Muscle layer of duodenum (tissue), 2 donors: Measurements from ENCODE around the gene RALGPS1.

ENCODE experiments used
- H3K27ac ChIP-seq: one replicate; pipeline ENCODE4 v1.7.0; 2013; ENCODE audit warnings: mild to moderate bottlenecking, low read length
- H3K27me3 ChIP-seq: one replicate; pipeline ENCODE4 v1.7.0; 2013; ENCODE audit warnings: low read depth, mild to moderate bottlenecking, control low read depth, low read length
- H3K36me3 ChIP-seq, 2 donors: one replicate each; pipeline ENCODE4 v1.7.0; 2013; ENCODE audit warnings: low read length in 2 of 2, control low read depth in 1 of 2, mild to moderate bottlenecking in 1 of 2; ENCODE audit not compliant: insufficient read depth in 2 of 2, control insufficient read depth in 1 of 2
- H3K4me1 ChIP-seq, 2 donors: one replicate each; pipeline ENCODE4 v1.7.0; 2013; ENCODE audit warnings: low read length in 2 of 2, mild to moderate bottlenecking in 2 of 2, control low read depth in 1 of 2, moderate library complexity in 1 of 2; ENCODE audit not compliant: insufficient read depth in 2 of 2, control insufficient read depth in 1 of 2
- H3K4me3 ChIP-seq, 2 donors: one replicate each; pipeline ENCODE4 v1.7.0; 2013; ENCODE audit warnings: low read length in 2 of 2, low read depth in 1 of 2, mild to moderate bottlenecking in 1 of 2
- H3K9me3 ChIP-seq, 2 donors: one replicate each; pipeline ENCODE4 v1.7.0; 2013; ENCODE audit warnings: low read length in 2 of 2, control low read depth in 1 of 2, mild to moderate bottlenecking in 1 of 2; ENCODE audit not compliant: control insufficient read depth in 1 of 2
- donor health status: healthy.

The RALGPS1 gene

GRCh38 chr9:127183814-127184582 is 269.4 kb downstream of the RALGPS1 start:
- Histone ChIP-seq H3K4me1 (peaks cover 4 to 30% of the 10 kb centered on the region in 2 donors), H3K36me3 (no peaks in the 10 kb centered on the region), H3K9me3 (no peaks in the 10 kb centered on the region), H3K4me3 (no peak overlapping the region), H3K27ac (peak overlapping the region; percentile 16), H3K27me3 (no peaks in the 10 kb centered on the region)

- H3K9me3 ChIP-seq, result no peaks in the 10 kb centered on the region
- no peaks in the 10 kb centered on the region for H3K27me3 ChIP-seq
- H3K36me3 ChIP-seq, result no peaks in the 10 kb centered on the region
- peak overlapping the region; percentile 16 for H3K27ac ChIP-seq
- H3K4me3 ChIP-seq, result no peak overlapping the region
- H3K4me1 ChIP-seq, result peaks cover 4 to 28% of the 10 kb centered on the region in 2 donors
Observed at GRCh38 chr9:127184641-127185040, 270.1 kb downstream of the RALGPS1 start.

- Histone ChIP-seq H3K36me3 (no peaks in the 10 kb centered on the region), H3K4me3 (no peak overlapping the region), H3K27ac (peak overlapping the region; percentile 16), H3K9me3 (no peaks in the 10 kb centered on the region), H3K27me3 (no peaks in the 10 kb centered on the region), H3K4me1 (peaks cover 4 to 28% of the 10 kb centered on the region in 2 donors)
Observed at GRCh38 chr9:127185181-127185580, 270.6 kb downstream of the RALGPS1 start.

GRCh38 chr9:127185931-127186781 is 271.6 kb downstream of the RALGPS1 start:
- no peaks in the 10 kb centered on the region for H3K27me3 ChIP-seq
- peak overlapping the region; percentile 85 for H3K27ac ChIP-seq
- peak overlapping the region in 1 of 2 donors; percentile 32 for H3K4me3 ChIP-seq
- no peaks in the 10 kb centered on the region for H3K36me3 ChIP-seq
- peaks cover 4 to 28% of the 10 kb centered on the region in 2 donors for H3K4me1 ChIP-seq
- H3K9me3 ChIP-seq, result no peaks in the 10 kb centered on the region

- peaks cover 4 to 28% of the 10 kb centered on the region in 2 donors for H3K4me1 ChIP-seq
- no peaks in the 10 kb centered on the region for H3K36me3 ChIP-seq
- H3K27me3 ChIP-seq, result no peaks in the 10 kb centered on the region
- peak overlapping the region; percentile 85 for H3K27ac ChIP-seq
- no peaks in the 10 kb centered on the region for H3K9me3 ChIP-seq
- H3K4me3 ChIP-seq, result peak overlapping the region in 1 of 2 donors; percentile 32
Observed at GRCh38 chr9:127186806-127187205, 272.2 kb downstream of the RALGPS1 start.

- Histone ChIP-seq H3K27me3 (no peaks in the 10 kb centered on the region), H3K4me3 (no peak overlapping the region), H3K36me3 (no peaks in the 10 kb centered on the region), H3K27ac (peak overlapping the region; percentile 85), H3K9me3 (no peaks in the 10 kb centered on the region), H3K4me1 (peaks cover 4 to 28% of the 10 kb centered on the region in 2 donors)
Observed at GRCh38 chr9:127187231-127187956, 272.8 kb downstream of the RALGPS1 start.

GRCh38 chr9:127188396-127188795 is 273.8 kb downstream of the RALGPS1 start:
- Histone ChIP-seq H3K27ac (no peak overlapping the region), H3K4me3 (no peak overlapping the region), H3K27me3 (no peaks in the 10 kb centered on the region), H3K4me1 (peaks cover 4 to 28% of the 10 kb centered on the region in 2 donors), H3K9me3 (no peaks in the 10 kb centered on the region), H3K36me3 (no peaks in the 10 kb centered on the region)

- Histone ChIP-seq H3K36me3 (no peaks in the 10 kb centered on the region), H3K4me1 (peaks cover 4 to 25% of the 10 kb centered on the region in 2 donors), H3K4me3 (no peak overlapping the region), H3K27ac (no peak overlapping the region), H3K27me3 (no peaks in the 10 kb centered on the region), H3K9me3 (no peaks in the 10 kb centered on the region)
Observed at GRCh38 chr9:127189628-127190027, 275.0 kb downstream of the RALGPS1 start.

- Histone ChIP-seq H3K27me3 (no peaks in the 10 kb centered on the region), H3K27ac (no peak overlapping the region), H3K36me3 (no peaks in the 10 kb centered on the region), H3K9me3 (no peaks in the 10 kb centered on the region), H3K4me3 (no peak overlapping the region), H3K4me1 (peaks cover 6 to 14% of the 10 kb centered on the region in 2 donors)
Observed at GRCh38 chr9:127192744-127193143, 278.2 kb downstream of the RALGPS1 start.

GRCh38 chr9:127193483-127193882 is 278.9 kb downstream of the RALGPS1 start:
- H3K9me3 ChIP-seq, result no peaks in the 10 kb centered on the region
- peaks cover 9 to 19% of the 10 kb centered on the region in 2 donors for H3K4me1 ChIP-seq
- no peaks in the 10 kb centered on the region for H3K27me3 ChIP-seq
- H3K36me3 ChIP-seq, result no peaks in the 10 kb centered on the region
- H3K4me3 ChIP-seq, result no peak overlapping the region
- H3K27ac ChIP-seq, result no peak overlapping the region
